GM23248 (cell line): Measurements from ENCODE around the gene TTYH3. TPM values are rescaled to one million over a fixed set of nuclear protein-coding genes. Genes with fewer than 3 reads are reported as not detected.
A peak's percentile ranks its signal among the peaks of the same experiment; 100 is the strongest.

Experiments
- DNase-seq: peaks from one replicate; pipeline ENCODE4 v3.0.0-alpha.2; 2015
- H2AFZ ChIP-seq: fragments of 200-600 bp; sonication (generic); 2 replicates; pipeline ENCODE4 v1.6.1; 2016; ENCODE audit warnings: antibody characterized with exemption
- H3F3A ChIP-seq: fragments of 200-600 bp; sonication (generic); 2 replicates; pipeline ENCODE4 v1.6.1; 2016; ENCODE audit warnings: mild to moderate bottlenecking, antibody characterized with exemption, mixed run types; ENCODE audit not compliant: insufficient read depth
- H3K27ac ChIP-seq: fragments of 200-600 bp; sonication (generic); 2 replicates; pipeline ENCODE4 v1.5.1; 2016; ENCODE audit warnings: mild to moderate bottlenecking
- H3K27me3 ChIP-seq: fragments of 200-600 bp; sonication (generic); replicated peaks from 2 replicates; pipeline ENCODE4 v1.6.1; 2016; ENCODE audit warnings: mild to moderate bottlenecking; ENCODE audit not compliant: insufficient read depth
- H3K36me3 ChIP-seq: fragments of 200-600 bp; sonication (generic); 2 replicates; pipeline ENCODE4 v1.6.1; 2016; ENCODE audit warnings: low read depth, mild to moderate bottlenecking
- H3K4me1 ChIP-seq: fragments of 200-600 bp; sonication (generic); 2 replicates; pipeline ENCODE4 v1.6.1; 2016; ENCODE audit warnings: mild to moderate bottlenecking; ENCODE audit not compliant: insufficient read depth
- H3K4me2 ChIP-seq: fragments of 200-600 bp; sonication (generic); one replicate; pipeline ENCODE4 v1.6.1; 2016; ENCODE audit warnings: mild to moderate bottlenecking; ENCODE audit not compliant: unreplicated experiment
- H3K4me3 ChIP-seq: fragments of 200-600 bp; sonication (generic); 2 replicates; pipeline ENCODE4 v1.5.1; 2016; ENCODE audit warnings: mild to moderate bottlenecking
- H3K79me2 ChIP-seq: fragments of 200-600 bp; sonication (generic); 2 replicates; pipeline ENCODE4 v1.6.1; 2016; ENCODE audit warnings: mild to moderate bottlenecking; ENCODE audit not compliant: insufficient read depth
- H3K9ac ChIP-seq: fragments of 200-600 bp; sonication (generic); 2 replicates; pipeline ENCODE4 v1.6.1; 2016; ENCODE audit warnings: mild to moderate bottlenecking
- H3K9me2 ChIP-seq: fragments of 200-600 bp; sonication (generic); 2 replicates; pipeline ENCODE4 v1.6.1; 2016; ENCODE audit warnings: mixed run types, mild to moderate bottlenecking, moderate library complexity; ENCODE audit not compliant: insufficient read depth
- H3K9me3 ChIP-seq: fragments of 200-600 bp; sonication (generic); one replicate; pipeline ENCODE4 v1.6.1; 2017; ENCODE audit warnings: low read depth
- H4K20me1 ChIP-seq: fragments of 200-600 bp; sonication (generic); 2 replicates; pipeline ENCODE4 v1.6.0; 2016; ENCODE audit not compliant: insufficient read depth
- EZH2 ChIP-seq: fragments of 200-600 bp; sonication (generic); IDR thresholded peaks from 2 replicates; pipeline ENCODE4 v1.6.1; 2018; ENCODE audit warnings: antibody characterized with exemption, mild to moderate bottlenecking; ENCODE audit not compliant: insufficient read depth, poor library complexity, severe bottlenecking
- EZH2phosphoT487 ChIP-seq: fragments of 200-600 bp; sonication (generic); IDR thresholded peaks from 2 replicates; pipeline ENCODE4 v1.6.1; 2018; ENCODE audit warnings: antibody characterized with exemption, moderate library complexity, mild to moderate bottlenecking, low read depth; ENCODE audit not compliant: insufficient read depth
- WGBS, 2 experiments: methylation state at CpG; one replicate each; pipeline ENCODE4 v1.1.6; 2015 to 2017; ENCODE audit warnings: low lambda C conversion rate in 2 of 2, low coverage in 1 of 2; ENCODE audit errors: missing lambda C conversion rate in 2 of 2; 5-methylcytosine and 5-hydroxymethylcytosine counted together
- in situ Hi-C: fragments of 300-500 bp; cut with MboI; formaldehyde crosslinking; loops from 2 replicates; pipeline ENCODE4 v1.15.0; 2020
- polyA plus RNA-seq: library from polyadenylated mRNA; unstranded; fragments of >200 nt; fragmentation: Nextera tagmentation; extraction: Ambion mirVana; gene quantifications from 2 replicates; pipeline ENCODE4 v1.2.1, GENCODE V29; 2016
- total RNA-seq: library from RNA; depleted of rRNA; stranded (reverse); fragments of >200 nt; shearing (Covaris generic); gene quantifications from 2 replicates; pipeline ENCODE4 v1.2.3, GENCODE V29; 2014

The TTYH3 gene
- total and polyA plus RNA-seq, 2 experiments from 2014 or later = 25.3 to 46.0 TPM

GRCh38 chr7:2613098-2613930, 18.5 kb upstream of the TTYH3 start:
- DNase-seq = no peak
- H3K4me2 ChIP-seq = peak overlapping the region; percentile 94
- 43 to 45% methylated on average over 19 of the region's 19 CpGs for WGBS, 2 experiments

GRCh38 chr7:2613931-2614600, 17.7 kb upstream of the TTYH3 start:
- Histone ChIP-seq H3K4me3 (peak overlapping the region; percentile 62), H3K9me2 (no peaks in the 10 kb centered on the region), H3K4me2 (peak overlapping the region; percentile 94), H3K36me3 (no peaks in the 10 kb centered on the region), H4K20me1 (no peaks in the 10 kb centered on the region), H3K9me3 (no peaks in the 10 kb centered on the region), H3F3A (peaks cover 10% of the 10 kb centered on the region; the same call in 1 of the 2 replicates), H3K79me2 (no peaks in the 10 kb centered on the region), H2AFZ (peak overlapping the region; percentile 49), H3K4me1 (peaks cover 22% of the 10 kb centered on the region), H3K9ac (0 out of 2 replicates have a peak overlapping the region, but pooled peaks have one; percentile 5), H3K27ac (peak overlapping the region; percentile 4; the same call in 1 of the 2 replicates), H3K27me3 (no peaks in the 10 kb centered on the region)
- 6 to 11% methylated on average over 22 of the region's 22 CpGs for WGBS, 2 experiments
- no peak for TF ChIP-seq EZH2
- no peak for TF ChIP-seq EZH2phosphoT487
- peak; percentile 74 for DNase-seq
- in situ Hi-C loops = no loop called here

More at GRCh38 chr7:2613098-2613930, 18.5 kb upstream of the TTYH3 start:
- H3K9me3 ChIP-seq = no peaks in the 10 kb centered on the region
- H3K9me2 ChIP-seq = no peaks in the 10 kb centered on the region
- H3K9ac ChIP-seq = no peak overlapping the region
- in situ Hi-C loops = no loop called here
- TF ChIP-seq EZH2 (no peak), EZH2phosphoT487 (no peak)
- no peak overlapping the region for H3K4me3 ChIP-seq
- no peaks in the 10 kb centered on the region for H3K36me3 ChIP-seq
- no peak overlapping the region for H2AFZ ChIP-seq
- H3K79me2 ChIP-seq = no peaks in the 10 kb centered on the region
- no peak overlapping the region for H3K27ac ChIP-seq
- peaks cover 15% of the 10 kb centered on the region for H3K4me1 ChIP-seq
- H4K20me1 ChIP-seq = no peaks in the 10 kb centered on the region
- no peaks in the 10 kb centered on the region for H3K27me3 ChIP-seq
- 0 out of 2 replicates have a peak, but pooled peaks cover 6% of the 10 kb centered on the region for H3F3A ChIP-seq

GRCh38 chr7:2614631-2615330, 17.0 kb upstream of the TTYH3 start:
- in situ Hi-C loops = no loop called here
- no peaks in the 10 kb centered on the region for H3K79me2 ChIP-seq
- H3K27ac ChIP-seq = peak overlapping the region; percentile 4; the same call in 1 of the 2 replicates
- no peak for TF ChIP-seq EZH2
- TF ChIP-seq EZH2phosphoT487 = no peak
- no peaks in the 10 kb centered on the region for H3K27me3 ChIP-seq
- H3K36me3 ChIP-seq = no peaks in the 10 kb centered on the region
- peak overlapping the region; percentile 94 for H3K4me2 ChIP-seq
- no peaks in the 10 kb centered on the region for H4K20me1 ChIP-seq
- 0 out of 2 replicates have a peak overlapping the region, but pooled peaks have one; percentile 5 for H3K9ac ChIP-seq
- WGBS, 2 experiments = 11 to 12% methylated on average over 22 of the region's 22 CpGs
- peak; percentile 30 for DNase-seq
- peaks cover 16% of the 10 kb centered on the region; the same call in 1 of the 2 replicates for H3F3A ChIP-seq
- peak overlapping the region; percentile 49; the same call in 1 of the 2 replicates for H2AFZ ChIP-seq
- no peaks in the 10 kb centered on the region for H3K9me2 ChIP-seq
- H3K4me1 ChIP-seq = peaks cover 26% of the 10 kb centered on the region
- peak overlapping the region; percentile 62 for H3K4me3 ChIP-seq
- H3K9me3 ChIP-seq = no peaks in the 10 kb centered on the region
